Skeletal muscle cell (primary cell): ENCODE results near the gene VRK1.

ENCODE experiments used
- DNase-seq: peaks from one replicate; pipeline ENCODE4 v3.0.0-alpha.2; 2010; ENCODE audit warnings: low read depth
- H3K4me3 ChIP-seq: 2 replicates; pipeline ENCODE4 v1.5.1; 2011; ENCODE audit warnings: low read depth, mild to moderate bottlenecking, control low read depth, low read length, moderate library complexity

Gene VRK1

GRCh38 chr14:96816281-96816680 is 19.1 kb downstream of the VRK1 start:
- DNase-seq: no peak
- H3K4me3 ChIP-seq: no peak overlapping the region

GRCh38 chr14:96817750-96818666 is 20.8 kb downstream of the VRK1 start:
- no peak overlapping the region for H3K4me3 ChIP-seq
- no peak for DNase-seq

GRCh38 chr14:96821501-96821900 is 24.3 kb downstream of the VRK1 start:
- no peak for DNase-seq
- H3K4me3 ChIP-seq: no peak overlapping the region

- H3K4me3 ChIP-seq: no peak overlapping the region
- no peak for DNase-seq
Observed at GRCh38 chr14:96823652-96824051, 26.5 kb downstream of the VRK1 start.

- DNase-seq: peak; percentile 77
Observed at GRCh38 chr14:96824283-96824682, 27.1 kb downstream of the VRK1 start.

GRCh38 chr14:96826818-96827217 is 29.6 kb downstream of the VRK1 start:
- no peak overlapping the region for H3K4me3 ChIP-seq
- no peak for DNase-seq

More at GRCh38 chr14:96824283-96824682, 27.1 kb downstream of the VRK1 start:
- no peak overlapping the region for H3K4me3 ChIP-seq

GRCh38 chr14:96827290-96827689 is 30.1 kb downstream of the VRK1 start:
- H3K4me3 ChIP-seq: no peak overlapping the region
- DNase-seq: no peak

GRCh38 chr14:96829791-96830190 is 32.6 kb downstream of the VRK1 start:
- no peak overlapping the region for H3K4me3 ChIP-seq
- DNase-seq: no peak

GRCh38 chr14:96830946-96831345 is 33.8 kb downstream of the VRK1 start:
- no peak overlapping the region for H3K4me3 ChIP-seq
- DNase-seq: no peak

- no peak for DNase-seq
Observed at GRCh38 chr14:96832351-96832750, 35.2 kb downstream of the VRK1 start.

GRCh38 chr14:96838449-96838848 is 41.3 kb downstream of the VRK1 start:
- H3K4me3 ChIP-seq: no peak overlapping the region
- DNase-seq: no peak

More at GRCh38 chr14:96832351-96832750, 35.2 kb downstream of the VRK1 start:
- no peak overlapping the region for H3K4me3 ChIP-seq

- DNase-seq: no peak
- no peak overlapping the region for H3K4me3 ChIP-seq
Observed at GRCh38 chr14:96839251-96839650, 42.1 kb downstream of the VRK1 start.

- H3K4me3 ChIP-seq: no peak overlapping the region
- no peak for DNase-seq
Observed at GRCh38 chr14:96843137-96843536, 46.0 kb downstream of the VRK1 start.

GRCh38 chr14:96844857-96845570 is 47.8 kb downstream of the VRK1 start:
- no peak overlapping the region for H3K4me3 ChIP-seq
- DNase-seq: no peak

- DNase-seq: no peak
- no peak overlapping the region for H3K4me3 ChIP-seq
Observed at GRCh38 chr14:96847451-96847850, 50.3 kb downstream of the VRK1 start.

GRCh38 chr14:96848011-96848410 is 50.8 kb downstream of the VRK1 start:
- no peak for DNase-seq
- H3K4me3 ChIP-seq: no peak overlapping the region

GRCh38 chr14:96849733-96850132 is 52.6 kb downstream of the VRK1 start:
- no peak for DNase-seq

GRCh38 chr14:96851694-96852381 is 54.7 kb downstream of the VRK1 start:
- no peak for DNase-seq
- H3K4me3 ChIP-seq: no peak overlapping the region

More at GRCh38 chr14:96849733-96850132, 52.6 kb downstream of the VRK1 start:
- no peak overlapping the region for H3K4me3 ChIP-seq

- no peak overlapping the region for H3K4me3 ChIP-seq
- DNase-seq: peak; percentile 23
Observed at GRCh38 chr14:96852823-96853422, 55.7 kb downstream of the VRK1 start.

- H3K4me3 ChIP-seq: no peak overlapping the region
- DNase-seq: no peak
Observed at GRCh38 chr14:96858643-96859042, 61.5 kb downstream of the VRK1 start.
